GM19025 (cell line): Measurements from ENCODE around the gene DISP1.
"Not testable (repeated sequence)": the region's sequence is repeated elsewhere in the genome, so short reads cannot be mapped to it uniquely, and the experiment has no call there.

Source experiments
- ATAC-seq: cut with Tn5 transposase; IDR thresholded peaks from one replicate; pipeline ENCODE4 v1.9.1; 2021; ENCODE audit warnings: mild to moderate bottlenecking, low read depth, moderate library complexity; ENCODE audit not compliant: unreplicated experiment

Gene DISP1

DNA sequence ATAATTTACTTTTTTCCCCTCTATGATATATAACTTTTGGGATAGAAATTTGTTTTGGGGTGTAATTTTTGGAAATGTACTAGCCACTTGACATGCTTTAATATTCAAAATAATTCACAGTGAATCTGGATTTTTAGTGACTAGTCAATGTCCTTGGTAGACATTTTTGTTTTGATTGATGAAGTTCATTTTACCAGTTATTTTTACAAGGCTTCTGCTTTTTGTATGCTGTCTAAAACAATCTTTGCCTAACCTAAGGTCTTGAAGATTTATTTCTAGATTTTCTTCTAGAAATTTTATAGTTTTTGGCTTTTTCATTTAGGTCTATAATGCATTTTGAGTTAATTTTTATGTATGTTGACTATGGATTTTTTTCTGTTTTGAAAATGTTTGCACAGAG, 30.9 kb downstream of the DISP1 start:
- ATAC-seq, result no peak

DNA sequence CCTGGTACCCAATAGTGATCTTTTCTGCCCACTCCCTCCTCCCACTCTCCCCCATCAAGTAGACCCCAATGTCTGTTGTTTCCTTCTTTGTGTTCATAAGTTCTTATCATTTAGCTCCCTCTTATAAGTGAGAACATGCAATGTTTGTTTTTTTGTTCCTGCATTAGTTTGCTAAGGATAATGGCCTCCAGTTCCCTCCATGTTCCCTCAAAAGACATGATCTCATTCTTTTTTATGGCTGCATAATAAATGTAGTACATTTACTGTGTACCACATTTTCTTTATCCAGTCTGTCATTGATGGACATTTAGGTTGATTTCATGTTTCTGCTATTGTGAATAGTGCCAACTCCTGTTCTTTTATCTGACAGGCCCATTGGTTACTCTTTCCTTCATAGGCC, 35.7 kb downstream of the DISP1 start:
- not testable (repeated sequence) for ATAC-seq

DNA sequence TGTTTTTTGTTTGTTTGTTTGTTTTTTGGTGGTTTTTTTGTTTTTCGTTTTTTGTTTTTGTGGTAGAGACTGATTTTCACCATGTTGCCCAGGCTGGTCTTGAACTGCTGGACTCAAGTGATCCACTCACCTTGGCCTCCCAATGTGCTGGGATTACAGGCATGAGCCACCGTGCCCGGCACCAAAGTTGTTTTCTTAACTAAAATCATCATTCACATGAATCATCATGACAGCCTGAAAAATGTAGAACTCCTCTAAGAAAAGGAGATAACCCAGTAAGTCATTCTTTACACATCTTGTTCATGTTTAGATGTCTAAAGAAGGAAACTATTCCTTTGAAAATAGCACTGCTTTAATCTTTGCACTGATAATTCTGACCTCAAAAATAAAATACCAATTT, 37.5 kb downstream of the DISP1 start:
- no peak for ATAC-seq

DNA sequence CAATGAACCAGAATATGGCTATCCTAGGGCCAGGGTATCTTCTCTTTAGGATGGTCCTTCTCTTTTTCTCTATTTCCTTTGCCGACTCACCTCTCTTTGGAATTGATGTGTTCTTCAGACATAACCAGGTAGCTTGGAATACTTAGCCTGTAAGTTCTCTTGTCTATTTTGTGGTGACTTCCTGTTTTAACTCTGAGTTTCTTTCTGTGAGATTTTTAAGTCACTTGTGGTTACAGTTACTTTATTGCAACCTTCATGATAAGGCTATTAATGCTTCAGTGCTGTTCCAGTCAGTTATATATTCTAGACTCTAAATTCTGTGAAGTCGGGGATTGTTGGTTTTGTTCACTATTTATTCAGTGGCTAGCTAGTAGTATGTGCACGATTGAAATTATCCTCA, 46.2 kb downstream of the DISP1 start:
- no peak for ATAC-seq
